Peyer's patch (tissue), 4 donors: ENCODE results near the gene PIGU. TPM values are rescaled to one million over a fixed set of nuclear protein-coding genes. Genes with fewer than 3 reads are reported as not detected.

Source experiments
- DNase-seq, 3 donors: peaks; one replicate each; pipeline ENCODE4 v3.0.0-alpha.2; 2017 to 2019
- H3K27ac ChIP-seq, 4 donors: fragments of 200-600 bp; sonication (generic); one replicate each; pipeline ENCODE4 v1.5.1; 2016 to 2019
- H3K27me3 ChIP-seq, 2 donors: fragments of 200-600 bp; sonication (generic); one replicate each; pipeline ENCODE4 v1.5.1; 2019
- H3K36me3 ChIP-seq, 3 donors: fragments of 200-600 bp; sonication (generic); one replicate each; pipeline ENCODE4 v1.5.1; 2016 to 2019
- H3K4me1 ChIP-seq, 4 donors: fragments of 200-600 bp; sonication (generic); one replicate each; pipeline ENCODE4 v1.5.1; 2016 to 2019
- H3K4me3 ChIP-seq, 4 donors: fragments of 200-600 bp; sonication (generic); 1 replicate in 3 of 4; 2 replicates in 1 of 4; pipeline ENCODE4 v1.5.1; 2016 to 2019; ENCODE audit warnings: mild to moderate bottlenecking in 1 of 4
- H3K9me3 ChIP-seq, 4 donors: fragments of 200-600 bp; sonication (generic); one replicate each; pipeline ENCODE4 v1.5.1; 2016 to 2019; ENCODE audit warnings: mild to moderate bottlenecking in 1 of 4
- POLR2A ChIP-seq, 2 donors: fragments of 450-650 bp; IDR thresholded peaks; one replicate each; pipeline ENCODE4 v1.5.1; 2017; ENCODE audit warnings: antibody characterized with exemption in 2 of 2, mild to moderate bottlenecking in 2 of 2, moderate library complexity in 2 of 2
- total RNA-seq, 4 donors: library from RNA; depleted of rRNA; stranded (reverse); fragments of >200 nt; gene quantifications; one replicate each; pipeline ENCODE4 v1.1.0, GENCODE V29; 2016
- TF ChIP-seq, protein P1 (sequence below), 6 experiments: fragments of 450-650 bp in 4 of 6; fragments of 200-600 bp in 2 of 6; sonication (generic) in 1 of 6; IDR thresholded peaks; one replicate each; pipeline ENCODE4 v1.5.1; 2017 to 2019; ENCODE audit warnings: antibody characterized with exemption in 6 of 6, mild to moderate bottlenecking in 3 of 6, moderate library complexity in 1 of 6

The PIGU gene
- total RNA-seq, 4 donors from 2014 or later: 6.6 to 29.5 (median 18.4) TPM

DNA sequence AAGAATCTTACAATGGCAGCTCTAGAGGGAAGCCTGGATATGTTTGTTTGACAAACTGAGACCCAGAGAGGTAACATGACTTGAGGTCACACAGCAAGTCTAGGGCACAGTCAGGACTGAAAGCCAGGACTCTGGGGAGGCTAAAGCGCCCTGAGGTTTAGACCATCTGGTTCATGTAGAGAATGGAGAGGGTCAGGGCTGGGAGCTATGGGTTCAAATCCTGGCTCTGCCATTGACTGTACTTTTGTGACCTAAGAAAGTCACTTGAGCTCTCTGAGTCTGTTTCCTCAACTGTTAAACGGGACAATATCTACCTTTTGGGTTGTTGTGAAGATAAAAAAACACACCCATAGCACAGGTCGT lies 26.1 kb upstream of the PIGU start:
- H3K9me3 ChIP-seq: no peaks in the 10 kb centered on the region
- H3K4me1 ChIP-seq: peaks cover 0 to 30% (median 6%) of the 10 kb centered on the region in 4 donors
- peak overlapping the region in 2 of 4 donors; percentile 99 to 100 for H3K27ac ChIP-seq
- no peak for DNase-seq
- TF ChIP-seq, protein P1, sequence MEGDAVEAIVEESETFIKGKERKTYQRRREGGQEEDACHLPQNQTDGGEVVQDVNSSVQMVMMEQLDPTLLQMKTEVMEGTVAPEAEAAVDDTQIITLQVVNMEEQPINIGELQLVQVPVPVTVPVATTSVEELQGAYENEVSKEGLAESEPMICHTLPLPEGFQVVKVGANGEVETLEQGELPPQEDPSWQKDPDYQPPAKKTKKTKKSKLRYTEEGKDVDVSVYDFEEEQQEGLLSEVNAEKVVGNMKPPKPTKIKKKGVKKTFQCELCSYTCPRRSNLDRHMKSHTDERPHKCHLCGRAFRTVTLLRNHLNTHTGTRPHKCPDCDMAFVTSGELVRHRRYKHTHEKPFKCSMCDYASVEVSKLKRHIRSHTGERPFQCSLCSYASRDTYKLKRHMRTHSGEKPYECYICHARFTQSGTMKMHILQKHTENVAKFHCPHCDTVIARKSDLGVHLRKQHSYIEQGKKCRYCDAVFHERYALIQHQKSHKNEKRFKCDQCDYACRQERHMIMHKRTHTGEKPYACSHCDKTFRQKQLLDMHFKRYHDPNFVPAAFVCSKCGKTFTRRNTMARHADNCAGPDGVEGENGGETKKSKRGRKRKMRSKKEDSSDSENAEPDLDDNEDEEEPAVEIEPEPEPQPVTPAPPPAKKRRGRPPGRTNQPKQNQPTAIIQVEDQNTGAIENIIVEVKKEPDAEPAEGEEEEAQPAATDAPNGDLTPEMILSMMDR (IDR thresholded peaks at IDR 0.05): no peak
- TF ChIP-seq POLR2A (IDR thresholded peaks at IDR 0.05): no peak
- no peaks in the 10 kb centered on the region for H3K36me3 ChIP-seq
- peak overlapping the region in 2 of 4 donors; percentile 82 to 100 for H3K4me3 ChIP-seq
- H3K27me3 ChIP-seq: no peaks in the 10 kb centered on the region

DNA sequence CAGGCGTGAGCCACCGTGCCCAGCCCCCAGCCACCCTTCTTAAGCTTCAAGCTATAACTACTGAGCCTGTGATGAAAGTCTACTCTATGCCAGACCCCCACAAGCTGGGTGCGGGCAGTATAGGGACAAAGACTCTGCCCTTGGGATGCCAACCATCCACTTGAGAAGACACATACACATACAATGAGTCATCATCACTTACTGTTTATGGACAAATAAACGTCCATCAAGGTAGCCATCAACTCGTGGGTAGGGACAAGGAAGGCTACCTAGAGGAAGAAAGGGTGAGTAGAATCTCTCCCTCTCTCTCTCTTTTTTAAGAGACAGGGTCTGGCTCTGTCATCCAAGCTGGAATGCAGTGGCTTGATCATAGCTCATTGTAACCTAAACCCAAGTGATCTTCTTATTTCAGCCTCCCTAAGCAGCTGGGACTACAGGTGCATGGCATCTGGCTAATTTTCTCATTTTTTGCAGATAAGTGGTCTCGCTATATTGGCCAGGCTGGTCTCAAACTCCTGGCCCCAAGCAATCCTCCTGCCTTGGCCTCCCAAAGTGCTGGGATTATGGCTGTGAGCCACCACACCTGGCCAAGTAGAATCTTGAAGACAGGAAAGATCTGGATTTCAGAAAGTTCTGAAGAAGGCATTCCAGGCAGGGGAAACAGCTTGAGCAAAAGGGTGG lies 24.7 kb upstream of the PIGU start:
- Histone ChIP-seq H3K4me3 (no peak overlapping the region), H3K9me3 (no peaks in the 10 kb centered on the region), H3K27ac (no peak overlapping the region), H3K4me1 (peaks cover 0 to 24% (median 6%) of the 10 kb centered on the region in 4 donors), H3K27me3 (no peaks in the 10 kb centered on the region), H3K36me3 (no peaks in the 10 kb centered on the region)
- no peak for DNase-seq
- no peak for TF ChIP-seq POLR2A (IDR thresholded peaks at IDR 0.05)
- TF ChIP-seq, protein P1 (IDR thresholded peaks at IDR 0.05): no peak

DNA sequence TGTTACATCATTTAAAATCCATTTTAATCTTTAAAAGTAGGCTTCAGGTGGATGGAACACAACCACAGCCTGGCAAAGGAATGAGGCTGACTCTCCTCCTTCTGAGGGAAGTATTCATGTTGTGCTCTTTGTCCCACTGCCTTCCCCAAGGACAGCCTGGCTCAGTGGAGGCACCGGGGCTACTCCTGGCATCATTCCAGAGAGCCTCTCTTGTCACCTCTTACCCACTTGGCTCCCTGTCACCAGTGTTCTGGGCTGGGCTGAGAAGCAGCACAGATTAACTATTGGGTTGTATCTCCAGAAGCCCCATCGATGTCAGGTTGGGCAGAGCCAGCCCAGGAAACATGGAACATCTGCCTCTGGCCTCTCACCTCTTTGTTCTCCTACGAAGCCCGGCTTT lies 16.5 kb upstream of the PIGU start:
- TF ChIP-seq, protein P1 (IDR thresholded peaks at IDR 0.05): no peak
- no peak for TF ChIP-seq POLR2A (IDR thresholded peaks at IDR 0.05)
- DNase-seq: peak in 1 of 3 donors; percentile 55
- H3K36me3 ChIP-seq: no peaks in the 10 kb centered on the region
- H3K9me3 ChIP-seq: no peaks in the 10 kb centered on the region
- H3K27me3 ChIP-seq: no peaks in the 10 kb centered on the region
- no peaks in the 10 kb centered on the region for H3K4me1 ChIP-seq
- H3K4me3 ChIP-seq: no peak overlapping the region
- peak overlapping the region in 1 of 4 donors; percentile 28 for H3K27ac ChIP-seq

DNA sequence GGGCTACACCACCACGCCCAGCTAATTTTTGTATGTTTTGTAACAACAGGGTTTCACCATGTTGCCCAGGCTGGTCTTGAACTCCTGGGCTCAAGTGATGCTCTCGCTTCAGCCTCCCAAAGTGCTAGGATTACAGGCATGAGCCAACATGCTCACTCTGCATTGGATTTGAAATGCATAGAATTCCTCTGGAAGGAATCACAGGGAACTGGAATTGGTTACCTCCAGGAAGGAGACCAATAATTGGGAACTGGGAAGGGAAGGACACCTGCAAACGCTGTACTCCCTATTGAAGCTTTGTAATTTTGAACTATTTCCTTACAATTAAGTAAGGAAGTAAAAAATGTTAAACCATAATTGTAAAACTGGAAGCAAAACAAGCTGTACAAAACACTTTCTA lies 14.9 kb upstream of the PIGU start:
- no peak overlapping the region for H3K27ac ChIP-seq
- H3K4me1 ChIP-seq: no peaks in the 10 kb centered on the region
- no peaks in the 10 kb centered on the region for H3K27me3 ChIP-seq
- no peaks in the 10 kb centered on the region for H3K36me3 ChIP-seq
- no peak overlapping the region for H3K4me3 ChIP-seq
- no peaks in the 10 kb centered on the region for H3K9me3 ChIP-seq
- TF ChIP-seq, protein P1 (IDR thresholded peaks at IDR 0.05): no peak
- no peak for TF ChIP-seq POLR2A (IDR thresholded peaks at IDR 0.05)
- DNase-seq: no peak

DNA sequence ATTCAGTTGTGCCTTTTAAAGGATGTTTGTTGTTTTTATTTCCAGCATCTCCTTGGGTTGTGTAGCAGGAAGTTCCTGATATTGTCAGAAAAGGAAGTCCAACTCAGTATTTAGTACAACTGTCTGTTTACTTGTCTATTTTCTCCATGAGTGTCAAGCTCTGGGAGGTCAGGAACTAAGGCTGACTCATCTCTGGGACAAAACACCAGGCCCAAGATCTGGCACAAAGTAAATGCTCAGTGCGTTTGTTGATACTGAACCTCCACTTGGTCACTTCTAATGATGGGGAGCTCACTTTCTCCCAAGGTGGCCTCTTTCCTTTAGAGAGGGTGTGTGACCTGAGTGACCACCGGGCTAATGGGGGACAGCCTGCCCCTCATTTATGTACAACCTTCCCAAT lies 12.6 kb upstream of the PIGU start:
- Histone ChIP-seq H3K9me3 (no peaks in the 10 kb centered on the region), H3K27me3 (no peaks in the 10 kb centered on the region), H3K36me3 (no peaks in the 10 kb centered on the region), H3K4me3 (no peak overlapping the region), H3K4me1 (no peaks in the 10 kb centered on the region), H3K27ac (peak overlapping the region in 1 of 4 donors; percentile 8)
- TF ChIP-seq, protein P1 (IDR thresholded peaks at IDR 0.05): no peak
- TF ChIP-seq POLR2A (IDR thresholded peaks at IDR 0.05): no peak
- DNase-seq: no peak
